OCI-LY7 (cell line): ENCODE data around the gene RAB6B.

Experiments
- CTCF ChIP-seq: fragments of 200-600 bp; sonication (generic); conservative IDR thresholded peaks from 2 replicates; pipeline ENCODE4 v1.5.1; 2014; ENCODE audit warnings: mild to moderate bottlenecking, antibody characterized with exemption, low read length, moderate library complexity, mixed read lengths
- EZH2phosphoT487 ChIP-seq: fragments of 200-600 bp; sonication (generic); IDR thresholded peaks from 2 replicates; pipeline ENCODE4 v1.6.1; 2018; ENCODE audit warnings: low read depth, borderline replicate concordance, mild to moderate bottlenecking, mixed run types, antibody characterized with exemption, low read length, moderate library complexity, mixed read lengths

GRCh38 chr3:133899311-133899710 is 3.6 kb upstream of the RAB6B start:
- no peak for TF ChIP-seq CTCF
- no peak for TF ChIP-seq EZH2phosphoT487
